Lung (tissue), 12 donors: ENCODE data around the gene C2CD4D. TPM values are rescaled to one million over a fixed set of nuclear protein-coding genes. Genes with fewer than 3 reads are reported as not detected.

Source experiments
- ATAC-seq: fragments of 200-7000 bp; cut with Tn5 transposase; one replicate; pipeline ENCODE4 v1.9.1; 2020; ENCODE audit warnings: moderate number of reproducible peaks; ENCODE audit not compliant: insufficient read depth, low FRiP score
- DNase-seq, 3 donors: peaks; one replicate each; pipeline ENCODE4 v3.0.0-alpha.2; 2013 to 2017
- H3K27ac ChIP-seq, 2 donors: one replicate each; pipeline ENCODE4 v1.5.1; 2013; ENCODE audit warnings: mild to moderate bottlenecking in 2 of 2, moderate library complexity in 2 of 2, control low read depth in 1 of 2, inconsistent platforms in 1 of 2, low read depth in 1 of 2, low read length in 1 of 2
- H3K27me3 ChIP-seq, 3 donors: one replicate each; pipeline ENCODE4 v1.5.1; 2013; ENCODE audit warnings: low read length in 2 of 3; ENCODE audit not compliant: control insufficient read depth in 3 of 3, insufficient read depth in 3 of 3
- H3K36me3 ChIP-seq, 4 donors: one replicate each; pipeline ENCODE4 v1.5.1; 2013; ENCODE audit warnings: low read length in 4 of 4, mild to moderate bottlenecking in 1 of 4, moderate library complexity in 1 of 4; ENCODE audit not compliant: control insufficient read depth in 4 of 4, insufficient read depth in 4 of 4
- H3K4me1 ChIP-seq, 5 donors: one replicate each; pipeline ENCODE4 v1.5.1; 2013; ENCODE audit warnings: low read length in 5 of 5, mild to moderate bottlenecking in 2 of 5, moderate library complexity in 1 of 5; ENCODE audit not compliant: control insufficient read depth in 5 of 5, insufficient read depth in 5 of 5
- H3K4me3 ChIP-seq: one replicate; pipeline ENCODE4 v1.5.1; 2013; ENCODE audit warnings: mild to moderate bottlenecking, control low read depth, moderate library complexity
- H3K9ac ChIP-seq, 2 donors: one replicate each; pipeline ENCODE4 v1.5.1; 2013; ENCODE audit warnings: low read length in 2 of 2, control low read depth in 1 of 2; ENCODE audit not compliant: insufficient read depth in 1 of 2
- H3K9me3 ChIP-seq, 4 donors: one replicate each; pipeline ENCODE4 v1.5.1; 2013; ENCODE audit warnings: low read length in 3 of 4, mild to moderate bottlenecking in 1 of 4, moderate library complexity in 1 of 4; ENCODE audit not compliant: control insufficient read depth in 4 of 4, insufficient read depth in 3 of 4
- WGBS, 2 donors: extraction: QIAGEN DNeasy Blood & Tissue Kit; methylation state at CpG; one replicate each; pipeline ENCODE4 v1.1.7; 2013; 5-methylcytosine and 5-hydroxymethylcytosine counted together
- polyA plus RNA-seq, 2 donors: library from polyadenylated mRNA; stranded (reverse); fragments of 200-250 nt; gene quantifications; one replicate each; pipeline ENCODE4 v1.2.1, GENCODE V29; 2013
- total RNA-seq, 2 donors: library from RNA; depleted of rRNA in 1 of 2; stranded (reverse); fragments of >200 nt in 1 of 2; gene quantifications; one replicate each; pipeline ENCODE4 v1.2.1, GENCODE V29; 2014 to 2021
- TF ChIP-seq, protein P1 (sequence below): IDR thresholded peaks from 2 replicates; pipeline ENCODE4 v1.5.1; 2012; ENCODE audit warnings: mild to moderate bottlenecking; ENCODE audit errors: control extremely low read depth, extremely low read depth
- donor health status: control.
- donor health status: control.
- donor health status: Bipolar disorder and iron deficiency.
- donor health status: healthy.
- donor health status: DM: yes; HTN: yes; CAD: no.

The C2CD4D gene
- total and polyA plus RNA-seq, 4 donors = 0.10 to 0.40 (median 0.19) TPM; not detected in 1

GRCh38 chr1:151803164-151803563 is 36.5 kb downstream of the C2CD4D start:
- peaks cover 0 to 18% (median 4%) of the 10 kb centered on the region in 3 donors for H3K27me3 ChIP-seq
- ATAC-seq = no peak
- no peak for DNase-seq
- peaks cover 0 to 3% (median 0%) of the 10 kb centered on the region in 4 donors for H3K36me3 ChIP-seq
- TF ChIP-seq, protein P1, sequence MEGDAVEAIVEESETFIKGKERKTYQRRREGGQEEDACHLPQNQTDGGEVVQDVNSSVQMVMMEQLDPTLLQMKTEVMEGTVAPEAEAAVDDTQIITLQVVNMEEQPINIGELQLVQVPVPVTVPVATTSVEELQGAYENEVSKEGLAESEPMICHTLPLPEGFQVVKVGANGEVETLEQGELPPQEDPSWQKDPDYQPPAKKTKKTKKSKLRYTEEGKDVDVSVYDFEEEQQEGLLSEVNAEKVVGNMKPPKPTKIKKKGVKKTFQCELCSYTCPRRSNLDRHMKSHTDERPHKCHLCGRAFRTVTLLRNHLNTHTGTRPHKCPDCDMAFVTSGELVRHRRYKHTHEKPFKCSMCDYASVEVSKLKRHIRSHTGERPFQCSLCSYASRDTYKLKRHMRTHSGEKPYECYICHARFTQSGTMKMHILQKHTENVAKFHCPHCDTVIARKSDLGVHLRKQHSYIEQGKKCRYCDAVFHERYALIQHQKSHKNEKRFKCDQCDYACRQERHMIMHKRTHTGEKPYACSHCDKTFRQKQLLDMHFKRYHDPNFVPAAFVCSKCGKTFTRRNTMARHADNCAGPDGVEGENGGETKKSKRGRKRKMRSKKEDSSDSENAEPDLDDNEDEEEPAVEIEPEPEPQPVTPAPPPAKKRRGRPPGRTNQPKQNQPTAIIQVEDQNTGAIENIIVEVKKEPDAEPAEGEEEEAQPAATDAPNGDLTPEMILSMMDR = no peak
- H3K4me1 ChIP-seq = no peaks in the 10 kb centered on the region
- H3K4me3 ChIP-seq = no peak overlapping the region
- H3K27ac ChIP-seq = no peak overlapping the region
- H3K9me3 ChIP-seq = no peaks in the 10 kb centered on the region
- H3K9ac ChIP-seq = no peak overlapping the region

GRCh38 chr1:151802372-151802771 is 37.2 kb downstream of the C2CD4D start:
- H3K4me3 ChIP-seq = no peak overlapping the region
- H3K36me3 ChIP-seq = peaks cover 0 to 2% (median 0%) of the 10 kb centered on the region in 4 donors
- TF ChIP-seq, protein P1 = no peak
- ATAC-seq (no peak), DNase-seq (no peak)
- H3K9ac ChIP-seq = no peak overlapping the region
- no peak overlapping the region for H3K27ac ChIP-seq
- peaks cover 0 to 20% (median 4%) of the 10 kb centered on the region in 3 donors for H3K27me3 ChIP-seq
- no peaks in the 10 kb centered on the region for H3K4me1 ChIP-seq
- no peaks in the 10 kb centered on the region for H3K9me3 ChIP-seq
- 91 to 96% methylated on average over 5 of the region's 5 CpGs for WGBS, 2 donors

- TF ChIP-seq, protein P1 = no peak
- H3K4me1 ChIP-seq = no peaks in the 10 kb centered on the region
- H3K36me3 ChIP-seq = no peaks in the 10 kb centered on the region
- no peak overlapping the region for H3K4me3 ChIP-seq
- no peaks in the 10 kb centered on the region for H3K9me3 ChIP-seq
- DNase-seq (no peak), ATAC-seq (no peak)
- 86 to 91% methylated on average over 7 of the region's 7 CpGs for WGBS, 2 donors
- no peak overlapping the region for H3K9ac ChIP-seq
- H3K27ac ChIP-seq = no peak overlapping the region
- peaks cover 0 to 20% (median 4%) of the 10 kb centered on the region in 3 donors for H3K27me3 ChIP-seq
Measured at GRCh38 chr1:151801846-151802245, 37.8 kb downstream of the C2CD4D start.

DNA sequence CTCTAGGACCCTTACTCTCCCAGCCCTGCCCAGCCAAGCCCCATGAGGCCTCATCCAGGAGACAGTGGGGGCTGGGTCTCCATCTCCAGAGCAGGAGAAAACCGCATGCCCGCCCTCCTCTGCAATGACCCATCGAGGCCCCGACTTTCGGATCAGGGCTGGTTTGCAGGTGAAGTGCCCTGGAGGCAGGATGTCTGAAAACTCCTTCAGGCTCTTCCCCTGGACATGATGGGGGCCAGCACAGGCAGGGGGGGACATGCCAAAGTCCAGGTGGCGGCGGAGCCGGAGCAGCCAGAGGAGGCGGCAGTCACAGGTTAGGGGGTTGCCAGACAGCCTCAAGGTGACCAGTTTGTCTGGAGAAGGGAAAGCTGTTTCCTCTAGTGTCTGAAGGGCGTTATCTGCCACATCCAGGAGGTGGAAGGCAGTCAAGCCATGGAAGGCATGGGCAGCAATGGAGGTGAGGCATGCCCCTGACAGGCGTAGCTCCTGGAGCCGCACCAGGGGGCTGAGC is 38.3 kb downstream of the C2CD4D start:
- H3K27me3 ChIP-seq = peaks cover 0 to 20% (median 4%) of the 10 kb centered on the region in 3 donors
- no peak overlapping the region for H3K9ac ChIP-seq
- no peak for ATAC-seq
- no peaks in the 10 kb centered on the region for H3K4me1 ChIP-seq
- H3K4me3 ChIP-seq = no peak overlapping the region
- 94 to 97% methylated on average over 12 of the region's 12 CpGs for WGBS, 2 donors
- TF ChIP-seq, protein P1 = no peak
- H3K9me3 ChIP-seq = no peaks in the 10 kb centered on the region
- no peaks in the 10 kb centered on the region for H3K36me3 ChIP-seq
- H3K27ac ChIP-seq = no peak overlapping the region
- no peak for DNase-seq
